Activated B cell treated with CpG ODN at 0.5 μM for 24 hours (primary cell): ENCODE data around the gene LAMB3. TPM values are rescaled to one million over a fixed set of nuclear protein-coding genes. Genes with fewer than 3 reads are reported as not detected.

ENCODE experiments used
- ATAC-seq: fragments of 200-7000 bp; cut with Tn5 transposase; one replicate; pipeline ENCODE4 v1.10.0; 2021; ENCODE audit warnings: low read depth, mild to moderate bottlenecking, moderate library complexity
- CTCF ChIA-PET: fragments of 350-600 bp; sonication (Branson Sonifier 250); formaldehyde crosslinking; loops from one replicate; lab custom pipeline; 2021; ENCODE audit warnings: antibody characterized with exemption; lab: Charles Lee
- POLR2A ChIA-PET: fragments of 350-600 bp; sonication (Branson Sonifier 250); formaldehyde crosslinking; loops from one replicate; lab custom pipeline; 2021; ENCODE audit warnings: antibody characterized with exemption; lab: Charles Lee
- DNase-seq: peaks from one replicate; pipeline ENCODE4 v3.0.0; 2022
- H3K27ac Mint-ChIP-seq: one replicate; pipeline ENCODE4 v1.8.0; 2020; ENCODE audit warnings: mixed read lengths
- H3K27me3 Mint-ChIP-seq: one replicate; pipeline ENCODE4 v1.8.0; 2021; ENCODE audit warnings: mixed read lengths
- H3K36me3 Mint-ChIP-seq: one replicate; pipeline ENCODE4 v1.8.0; 2021; ENCODE audit warnings: low read depth, mixed read lengths
- H3K4me1 Mint-ChIP-seq: one replicate; pipeline ENCODE4 v1.8.0; 2021; ENCODE audit warnings: mixed read lengths
- H3K4me3 Mint-ChIP-seq: one replicate; pipeline ENCODE4 v1.8.0; 2020; ENCODE audit warnings: mild to moderate bottlenecking, mixed read lengths
- H3K9me3 Mint-ChIP-seq: one replicate; pipeline ENCODE4 v1.8.0; 2020; ENCODE audit warnings: mixed read lengths
- CTCF ChIP-seq: fragments of 200-600 bp; IDR thresholded peaks from one replicate; pipeline ENCODE4 v1.8.0; 2022; ENCODE audit warnings: antibody characterized with exemption, mild to moderate bottlenecking
- intact Hi-C: fragments of 100-400 bp; cut with micrococcal nuclease; formaldehyde crosslinking; loops from one replicate; pipeline ENCODE4 v1.15.1; 2024
- total RNA-seq: library from RNA; stranded (reverse); gene quantifications from 2 replicates; pipeline ENCODE4 v1.2.3, GENCODE V29; 2022

The LAMB3 gene
- total RNA-seq, 1 donor from 2014 or later = 0.35 TPM

GRCh38 chr1:209565759-209566678 lies 86.2 kb downstream of the LAMB3 start:
- no peak overlapping the region for H3K27ac Mint-ChIP-seq
- H3K9me3 Mint-ChIP-seq = no peaks in the 10 kb centered on the region
- peak; percentile 23 for DNase-seq
- ChIA-PET CTCF (interaction anchor here (0.9 to 5.4 kb wide), 10 partner anchors 10 to 913 kb away, joined by 3 to 61 read pairs (median 3); no protein-coding TSS in a partner anchor), POLR2A (no interaction called here)
- H3K36me3 Mint-ChIP-seq = no peaks in the 10 kb centered on the region
- peak; percentile 77 for ATAC-seq
- TF ChIP-seq CTCF = no peak
- H3K4me1 Mint-ChIP-seq = peaks cover 6% of the 10 kb centered on the region
- H3K27me3 Mint-ChIP-seq = peaks cover 52% of the 10 kb centered on the region
- intact Hi-C loops = loop anchor here (2.0 to 10.0 kb wide), 2 partner anchors 749 to 913 kb away; no protein-coding TSS in a partner anchor
- H3K4me3 Mint-ChIP-seq = no peak overlapping the region

Other genes with a start within 250 kb of the LAMB3 start
- gene CAMK1G, start 68.7 kb downstream of the LAMB3 start, total RNA-seq = not detected in 2 replicates
- gene G0S2, start 23.0 kb upstream of the LAMB3 start, total RNA-seq = 2.1 and 2.3 TPM in 2 replicates
- not detected in 2 replicates for gene HSD11B1, start 52.4 kb upstream of the LAMB3 start, total RNA-seq
- gene TRAF3IP3, start 103.6 kb upstream of the LAMB3 start, total RNA-seq = 158 and 166 TPM in 2 replicates
- 3.7 TPM in 2 replicates for gene C1orf74, start 132.1 kb upstream of the LAMB3 start, total RNA-seq
- 0.42 and 0.81 TPM in 2 replicates for gene IRF6, start 153.7 kb upstream of the LAMB3 start, total RNA-seq
- gene UTP25, start 175.5 kb upstream of the LAMB3 start, total RNA-seq = 13.3 and 15.4 TPM in 2 replicates